ENCODE measurements around the gene CALB2. TPM values are rescaled to one million over a fixed set of nuclear protein-coding genes. Genes with fewer than 3 reads are reported as not detected.
A peak's percentile ranks its signal among the peaks of the same experiment; 100 is the strongest.

CALB2 gene
- total RNA-seq, 5 donors from 2014 or later (not counting 1 experiment from before 2014, with no cell fraction given): not detected

- WGBS (ENCODE audit: insufficient coverage): 40% methylated on average over 1 of the region's 6 CpGs
- no peak for ATAC-seq (replicated peaks in 1 of 4)
These were observed 66.1 kb downstream of the CALB2 start for GRCh38 chr16:71424626-71425025.

GRCh38 chr16:71425746-71426068, 67.2 kb downstream of the CALB2 start:
- peaks cover 44 to 65% of the 10 kb centered on the region in 2 donors for H3K27me3 Mint-ChIP-seq
- H3K36me3 ChIP-seq (ENCODE audit: control insufficient read depth in 2 of 2, extremely low read depth in 1 of 2, insufficient read depth in 1 of 2, low read length in 1 of 2): no peaks in the 10 kb centered on the region
- H3K9me3 Mint-ChIP-seq: no peaks in the 10 kb centered on the region
- 13% methylated on average over 17 of the region's 18 CpGs for whole genome bisulfite sequencing (ENCODE audit: insufficient coverage)
- no peak for DNase-seq
- no peaks in the 10 kb centered on the region for H3K9me3 ChIP-seq
- peaks cover 0 to 7% (median 5%) of the 10 kb centered on the region in 3 donors for H3K4me1 Mint-ChIP-seq
- H3K27ac Mint-ChIP-seq: no peak overlapping the region
- ATAC-seq (replicated peaks in 1 of 4): no peak
- no peaks in the 10 kb centered on the region for H3K36me3 Mint-ChIP-seq
- peaks cover 0 to 14% of the 10 kb centered on the region in 2 experiments for H3K4me1 ChIP-seq (ENCODE audit: control insufficient read depth in 1 of 2, extremely low read depth in 1 of 2, insufficient read depth in 2 of 2, low read length in 2 of 2)
- POLR2A ChIA-PET: no interaction called here
- H3K27me3 ChIP-seq (replicated peaks in 1 of 2; ENCODE audit: control insufficient read depth in 2 of 2, extremely low read depth in 1 of 2, insufficient read depth in 2 of 2, low read length in 1 of 2): peaks cover 2 to 61% of the 10 kb centered on the region in 2 experiments
- H3K4me3 ChIP-seq (ENCODE audit: control insufficient read depth in 1 of 2, extremely low read depth in 1 of 2, low read length in 1 of 2): no peak overlapping the region
- no peak overlapping the region for H3K27ac ChIP-seq (ENCODE audit: low read length)
- CTCF ChIA-PET: no interaction called here
- no peak overlapping the region for H3K4me3 Mint-ChIP-seq

More at GRCh38 chr16:71424626-71425025, 66.1 kb downstream of the CALB2 start:
- Histone ChIP-seq H3K4me3 (ENCODE audit: control insufficient read depth in 1 of 2, extremely low read depth in 1 of 2, low read length in 1 of 2) (no peak overlapping the region), H3K27me3 (replicated peaks in 1 of 2; ENCODE audit: control insufficient read depth in 2 of 2, extremely low read depth in 1 of 2, insufficient read depth in 2 of 2, low read length in 1 of 2) (peaks cover 2 to 56% of the 10 kb centered on the region in 2 experiments), H3K36me3 (ENCODE audit: control insufficient read depth in 2 of 2, extremely low read depth in 1 of 2, insufficient read depth in 1 of 2, low read length in 1 of 2) (no peaks in the 10 kb centered on the region), H3K27ac (ENCODE audit: low read length) (no peak overlapping the region), H3K4me1 (ENCODE audit: control insufficient read depth in 1 of 2, extremely low read depth in 1 of 2, insufficient read depth in 2 of 2, low read length in 2 of 2) (peaks cover 0 to 14% of the 10 kb centered on the region in 2 experiments), H3K9me3 (no peaks in the 10 kb centered on the region)
- no peak for DNase-seq
- Mint-ChIP-seq H3K27ac (no peak overlapping the region), H3K4me1 (peaks cover 0 to 7% (median 5%) of the 10 kb centered on the region in 3 donors), H3K9me3 (no peaks in the 10 kb centered on the region), H3K36me3 (no peaks in the 10 kb centered on the region), H3K27me3 (peaks cover 40 to 62% of the 10 kb centered on the region in 2 donors), H3K4me3 (no peak overlapping the region)
- CTCF ChIA-PET: no interaction called here
- POLR2A ChIA-PET: no interaction called here

GRCh38 chr16:71426069-71426879, 67.8 kb downstream of the CALB2 start:
- peak in 2 of 4 experiments; percentile 37 to 67 for ATAC-seq (replicated peaks in 1 of 4)

GRCh38 chr16:71426880-71427615, 68.5 kb downstream of the CALB2 start:
- H3K4me1 Mint-ChIP-seq: peaks cover 0 to 7% (median 5%) of the 10 kb centered on the region in 3 donors
- Histone ChIP-seq H3K27ac (ENCODE audit: low read length) (no peak overlapping the region), H3K9me3 (no peaks in the 10 kb centered on the region), H3K36me3 (ENCODE audit: control insufficient read depth in 2 of 2, extremely low read depth in 1 of 2, insufficient read depth in 1 of 2, low read length in 1 of 2) (no peaks in the 10 kb centered on the region), H3K27me3 (replicated peaks in 1 of 2; ENCODE audit: control insufficient read depth in 2 of 2, extremely low read depth in 1 of 2, insufficient read depth in 2 of 2, low read length in 1 of 2) (peaks cover 2 to 67% of the 10 kb centered on the region in 2 experiments), H3K4me3 (ENCODE audit: control insufficient read depth in 1 of 2, extremely low read depth in 1 of 2, low read length in 1 of 2) (no peak overlapping the region), H3K4me1 (ENCODE audit: control insufficient read depth in 1 of 2, extremely low read depth in 1 of 2, insufficient read depth in 2 of 2, low read length in 2 of 2) (peaks cover 0 to 14% of the 10 kb centered on the region in 2 experiments)
- CTCF ChIA-PET: interaction anchor here in 1 of 2 donors (0.6 kb wide), 1 partner anchor 72 kb away, joined by 3 read pairs; no protein-coding TSS in a partner anchor
- 68% methylated on average over 8 of the region's 12 CpGs for WGBS (ENCODE audit: insufficient coverage)
- no peaks in the 10 kb centered on the region for H3K9me3 Mint-ChIP-seq
- peak overlapping the region in 1 of 3 donors; percentile 34 for H3K4me3 Mint-ChIP-seq
- ATAC-seq (replicated peaks in 1 of 4) (no peak), DNase-seq (no peak)
- POLR2A ChIA-PET: no interaction called here
- H3K27ac Mint-ChIP-seq: no peak overlapping the region
- no peaks in the 10 kb centered on the region for H3K36me3 Mint-ChIP-seq
- peaks cover 43 to 74% of the 10 kb centered on the region in 2 donors for H3K27me3 Mint-ChIP-seq

More at GRCh38 chr16:71426069-71426879, 67.8 kb downstream of the CALB2 start:
- ChIA-PET POLR2A (no interaction called here), CTCF (interaction anchor here in 1 of 2 donors (0.6 kb wide), 1 partner anchor 12 kb away, joined by 3 read pairs; no protein-coding TSS in a partner anchor)
- Histone ChIP-seq H3K4me3 (ENCODE audit: control insufficient read depth in 1 of 2, extremely low read depth in 1 of 2, low read length in 1 of 2) (no peak overlapping the region), H3K27ac (ENCODE audit: low read length) (no peak overlapping the region), H3K4me1 (ENCODE audit: control insufficient read depth in 1 of 2, extremely low read depth in 1 of 2, insufficient read depth in 2 of 2, low read length in 2 of 2) (peaks cover 0 to 14% of the 10 kb centered on the region in 2 experiments), H3K36me3 (ENCODE audit: control insufficient read depth in 2 of 2, extremely low read depth in 1 of 2, insufficient read depth in 1 of 2, low read length in 1 of 2) (no peaks in the 10 kb centered on the region), H3K9me3 (no peaks in the 10 kb centered on the region), H3K27me3 (replicated peaks in 1 of 2; ENCODE audit: control insufficient read depth in 2 of 2, extremely low read depth in 1 of 2, insufficient read depth in 2 of 2, low read length in 1 of 2) (peaks cover 2 to 64% of the 10 kb centered on the region in 2 experiments)
- no peaks in the 10 kb centered on the region for H3K36me3 Mint-ChIP-seq
- peaks cover 0 to 7% (median 5%) of the 10 kb centered on the region in 3 donors for H3K4me1 Mint-ChIP-seq
- DNase-seq: peak in 20 of 35 experiments; percentile 7 to 79 (median 24)
- no peak overlapping the region for H3K27ac Mint-ChIP-seq
- H3K4me3 Mint-ChIP-seq: peak overlapping the region in 2 of 3 donors; percentile 34 to 35
- WGBS (ENCODE audit: insufficient coverage): 6% methylated on average over 43 of the region's 48 CpGs
- H3K9me3 Mint-ChIP-seq: no peaks in the 10 kb centered on the region
- H3K27me3 Mint-ChIP-seq: peaks cover 43 to 67% of the 10 kb centered on the region in 2 donors

- H3K9me3 Mint-ChIP-seq: no peaks in the 10 kb centered on the region
- H3K27me3 ChIP-seq (replicated peaks in 1 of 2; ENCODE audit: control insufficient read depth in 2 of 2, extremely low read depth in 1 of 2, insufficient read depth in 2 of 2, low read length in 1 of 2): peaks cover 2 to 66% of the 10 kb centered on the region in 2 experiments
- no peak for ATAC-seq (replicated peaks in 1 of 4)
- no peak overlapping the region for H3K4me3 Mint-ChIP-seq
- peaks cover 0 to 7% (median 5%) of the 10 kb centered on the region in 3 donors for H3K4me1 Mint-ChIP-seq
- no peaks in the 10 kb centered on the region for H3K9me3 ChIP-seq
- no peak overlapping the region for H3K4me3 ChIP-seq (ENCODE audit: control insufficient read depth in 1 of 2, extremely low read depth in 1 of 2, low read length in 1 of 2)
- no peaks in the 10 kb centered on the region for H3K36me3 ChIP-seq (ENCODE audit: control insufficient read depth in 2 of 2, extremely low read depth in 1 of 2, insufficient read depth in 1 of 2, low read length in 1 of 2)
- CTCF ChIA-PET: no interaction called here
- H3K4me1 ChIP-seq (ENCODE audit: control insufficient read depth in 1 of 2, extremely low read depth in 1 of 2, insufficient read depth in 2 of 2, low read length in 2 of 2): peaks cover 0 to 14% of the 10 kb centered on the region in 2 experiments
- DNase-seq: no peak
- no peaks in the 10 kb centered on the region for H3K36me3 Mint-ChIP-seq
- POLR2A ChIA-PET: no interaction called here
- H3K27ac ChIP-seq (ENCODE audit: low read length): no peak overlapping the region
- H3K27me3 Mint-ChIP-seq: peaks cover 47 to 73% of the 10 kb centered on the region in 2 donors
- H3K27ac Mint-ChIP-seq: no peak overlapping the region
These were observed 69.9 kb downstream of the CALB2 start for GRCh38 chr16:71428385-71428784.

- whole genome bisulfite sequencing (ENCODE audit: insufficient coverage): no CpG with 5 or more reads among the region's 2 CpGs
- POLR2A ChIA-PET: no interaction called here
- no peaks in the 10 kb centered on the region for H3K36me3 ChIP-seq (ENCODE audit: control insufficient read depth in 2 of 2, extremely low read depth in 1 of 2, insufficient read depth in 1 of 2, low read length in 1 of 2)
- no peak for DNase-seq
- no peaks in the 10 kb centered on the region for H3K9me3 ChIP-seq
- Mint-ChIP-seq H3K4me1 (peaks cover 0 to 7% (median 5%) of the 10 kb centered on the region in 3 donors), H3K36me3 (no peaks in the 10 kb centered on the region), H3K27me3 (peaks cover 49 to 69% of the 10 kb centered on the region in 2 donors), H3K27ac (no peak overlapping the region), H3K9me3 (no peaks in the 10 kb centered on the region), H3K4me3 (no peak overlapping the region)
- CTCF ChIA-PET: no interaction called here
- no peak for ATAC-seq (replicated peaks in 1 of 4)
- H3K4me3 ChIP-seq (ENCODE audit: control insufficient read depth in 1 of 2, extremely low read depth in 1 of 2, low read length in 1 of 2): no peak overlapping the region
- H3K27ac ChIP-seq (ENCODE audit: low read length): no peak overlapping the region
- peaks cover 0 to 14% of the 10 kb centered on the region in 2 experiments for H3K4me1 ChIP-seq (ENCODE audit: control insufficient read depth in 1 of 2, extremely low read depth in 1 of 2, insufficient read depth in 2 of 2, low read length in 2 of 2)
- peaks cover 2 to 61% of the 10 kb centered on the region in 2 experiments for H3K27me3 ChIP-seq (replicated peaks in 1 of 2; ENCODE audit: control insufficient read depth in 2 of 2, extremely low read depth in 1 of 2, insufficient read depth in 2 of 2, low read length in 1 of 2)
These were observed 70.4 kb downstream of the CALB2 start for GRCh38 chr16:71428883-71429282.
